CD4-positive, alpha-beta T cell treated with Interleukin-2 at 100 ng/mL for 4 hours (primary cell): ENCODE results near the gene NPAS3.

Source experiments
- DNase-seq: peaks from one replicate; pipeline ENCODE4 v3.0.0-alpha.2; 2020; ENCODE audit warnings: low spot score

The NPAS3 gene

GRCh38 chr14:33799705-33800570 is 861.3 kb downstream of the NPAS3 start:
- DNase-seq = no peak

- DNase-seq = no peak
Observed at GRCh38 chr14:33800735-33801163, 862.1 kb downstream of the NPAS3 start.

- no peak for DNase-seq
Observed at GRCh38 chr14:33802737-33803136, 864.1 kb downstream of the NPAS3 start.

GRCh38 chr14:33805593-33805992 is 866.9 kb downstream of the NPAS3 start:
- DNase-seq = no peak

GRCh38 chr14:33806905-33807304 is 868.2 kb downstream of the NPAS3 start:
- DNase-seq = no peak

- no peak for DNase-seq
Observed at GRCh38 chr14:33808187-33808586, 869.5 kb downstream of the NPAS3 start.

- DNase-seq = no peak
Observed at GRCh38 chr14:33809396-33809981, 870.8 kb downstream of the NPAS3 start.

- no peak for DNase-seq
Observed at GRCh38 chr14:33810308-33810707, 871.6 kb downstream of the NPAS3 start.

GRCh38 chr14:33811721-33812120 is 873.0 kb downstream of the NPAS3 start:
- DNase-seq = no peak

- no peak for DNase-seq
Observed at GRCh38 chr14:33812181-33812580, 873.5 kb downstream of the NPAS3 start.

GRCh38 chr14:33812601-33813000 is 873.9 kb downstream of the NPAS3 start:
- no peak for DNase-seq

GRCh38 chr14:33814010-33814409 is 875.3 kb downstream of the NPAS3 start:
- DNase-seq = no peak

- DNase-seq = no peak
Observed at GRCh38 chr14:33833706-33834465, 895.2 kb downstream of the NPAS3 start.

GRCh38 chr14:33834466-33835260 is 896.0 kb downstream of the NPAS3 start:
- no peak for DNase-seq

- no peak for DNase-seq
Observed at GRCh38 chr14:33835261-33835655, 896.6 kb downstream of the NPAS3 start.

- DNase-seq = no peak
Observed at GRCh38 chr14:33835677-33836076, 897.0 kb downstream of the NPAS3 start.

- no peak for DNase-seq
Observed at GRCh38 chr14:33836203-33836899, 897.7 kb downstream of the NPAS3 start.

GRCh38 chr14:33836900-33837577 is 898.4 kb downstream of the NPAS3 start:
- no peak for DNase-seq

GRCh38 chr14:33837943-33838683 is 899.4 kb downstream of the NPAS3 start:
- DNase-seq = no peak
